ENCODE measurements around the gene TPST1.
A peak's percentile ranks its signal among the peaks of the same experiment; 100 is the strongest.

The TPST1 gene

DNA sequence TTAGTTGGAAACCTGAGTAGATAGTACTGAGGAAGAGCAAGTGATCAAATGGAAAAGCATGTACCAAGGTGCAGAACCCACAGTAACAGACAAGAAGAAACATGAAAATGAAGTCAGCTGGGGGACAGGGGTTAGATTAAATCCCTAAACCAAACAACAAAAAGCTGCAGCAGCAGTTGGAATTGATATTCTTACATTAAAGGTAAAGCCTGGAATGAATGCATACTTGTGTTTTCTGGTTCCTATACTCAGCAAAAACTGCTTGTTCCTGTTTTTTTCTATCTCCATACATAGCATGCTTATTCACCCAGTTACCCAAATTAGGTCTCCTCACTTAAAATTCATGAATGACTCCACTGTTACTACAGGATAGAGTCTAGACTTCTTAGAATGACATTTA, 92.4 kb downstream of the TPST1 start:
- Histone ChIP-seq H3K4me1 (ENCODE audit: control insufficient read depth, insufficient read depth, low read length) (peaks cover 34% of the 10 kb centered on the region), H3K27me3 (replicated peaks; ENCODE audit: control insufficient read depth, insufficient read depth, low read length) (no peaks in the 10 kb centered on the region), H3K36me3 (ENCODE audit: control insufficient read depth, insufficient read depth, low read length, severe bottlenecking) (no peaks in the 10 kb centered on the region), H3K4me3 (ENCODE audit: low read length) (peak overlapping the region; percentile 9), H3K9me3 (ENCODE audit: control insufficient read depth, low read length) (peaks cover 20% of the 10 kb centered on the region), H3K9ac (ENCODE audit: low read length) (peak overlapping the region; percentile 78)
- no peak for DNase-seq (ENCODE audit: low read depth)

DNA sequence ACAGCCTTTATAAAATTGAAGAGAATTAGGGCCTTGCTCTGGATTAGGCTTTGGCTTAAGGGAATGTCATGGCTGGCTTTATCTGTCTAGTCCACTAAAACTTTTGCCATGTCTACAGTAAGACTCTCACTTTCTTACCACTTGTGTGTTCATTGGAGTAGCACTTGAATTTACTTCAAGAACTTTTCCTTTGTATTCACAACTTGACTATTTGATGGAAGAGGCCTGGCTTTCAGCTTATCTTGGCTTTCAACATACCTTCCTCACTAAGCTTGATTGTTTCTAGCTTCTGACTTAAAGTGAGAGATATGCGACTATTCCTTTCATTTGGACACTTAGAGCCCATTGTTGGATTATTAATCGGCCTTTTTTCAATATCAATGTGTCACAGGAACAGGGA, 96.1 kb downstream of the TPST1 start:
- Histone ChIP-seq H3K27me3 (replicated peaks; ENCODE audit: control insufficient read depth, insufficient read depth, low read length) (no peaks in the 10 kb centered on the region), H3K4me1 (ENCODE audit: control insufficient read depth, insufficient read depth, low read length) (peaks cover 25% of the 10 kb centered on the region), H3K4me3 (ENCODE audit: low read length) (no peak overlapping the region), H3K36me3 (ENCODE audit: control insufficient read depth, insufficient read depth, low read length, severe bottlenecking) (no peaks in the 10 kb centered on the region), H3K9ac (ENCODE audit: low read length) (no peak overlapping the region), H3K9me3 (ENCODE audit: control insufficient read depth, low read length) (peaks cover 20% of the 10 kb centered on the region)
- DNase-seq (ENCODE audit: low read depth), result no peak

GRCh38 chr7:66301737-66302136, 96.6 kb downstream of the TPST1 start:
- no peaks in the 10 kb centered on the region for H3K36me3 ChIP-seq (ENCODE audit: control insufficient read depth, insufficient read depth, low read length, severe bottlenecking)
- H3K27me3 ChIP-seq (replicated peaks; ENCODE audit: control insufficient read depth, insufficient read depth, low read length), result no peaks in the 10 kb centered on the region
- DNase-seq (ENCODE audit: low read depth), result no peak
- peaks cover 21% of the 10 kb centered on the region for H3K4me1 ChIP-seq (ENCODE audit: control insufficient read depth, insufficient read depth, low read length)
- peaks cover 20% of the 10 kb centered on the region for H3K9me3 ChIP-seq (ENCODE audit: control insufficient read depth, low read length)
- H3K9ac ChIP-seq (ENCODE audit: low read length), result no peak overlapping the region
- no peak overlapping the region for H3K4me3 ChIP-seq (ENCODE audit: low read length)

DNA sequence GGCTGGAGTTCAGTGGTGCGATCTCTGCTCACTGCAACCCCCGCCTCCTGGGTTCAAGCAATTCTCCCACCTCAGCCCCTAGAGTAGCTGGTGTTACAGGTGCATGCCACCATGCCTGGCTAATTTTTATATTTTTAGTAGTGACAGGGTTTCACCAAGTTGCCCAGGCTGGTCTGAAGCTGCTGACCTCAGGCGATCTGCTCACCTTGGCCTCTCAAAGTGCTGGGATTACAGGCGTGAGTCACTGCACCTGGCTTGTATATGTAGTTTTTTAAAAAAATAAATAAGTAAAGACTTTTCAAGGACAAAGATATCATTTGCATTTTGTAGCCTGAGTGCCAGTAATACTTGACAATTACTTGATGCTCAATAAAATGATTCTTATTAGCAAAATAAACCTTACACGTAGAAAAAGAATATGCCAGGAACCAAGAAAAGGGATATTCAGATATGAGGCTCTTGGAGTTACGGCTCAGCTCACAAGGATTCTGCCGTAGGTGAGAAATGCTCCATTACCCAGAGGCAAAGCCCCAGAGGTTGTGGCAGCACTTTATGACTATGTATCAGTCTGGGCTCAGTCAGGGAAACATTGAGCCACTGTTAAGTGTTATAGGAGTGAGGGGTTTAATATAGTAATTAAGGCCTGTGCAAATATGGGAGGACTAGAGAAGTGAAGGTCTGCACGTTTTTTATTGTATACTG, 98.5 kb downstream of the TPST1 start:
- Histone ChIP-seq H3K4me1 (ENCODE audit: control insufficient read depth, insufficient read depth, low read length) (peaks cover 8% of the 10 kb centered on the region), H3K9ac (ENCODE audit: low read length) (no peak overlapping the region), H3K4me3 (ENCODE audit: low read length) (no peak overlapping the region), H3K36me3 (ENCODE audit: control insufficient read depth, insufficient read depth, low read length, severe bottlenecking) (no peaks in the 10 kb centered on the region), H3K9me3 (ENCODE audit: control insufficient read depth, low read length) (peaks cover 10% of the 10 kb centered on the region), H3K27me3 (replicated peaks; ENCODE audit: control insufficient read depth, insufficient read depth, low read length) (no peaks in the 10 kb centered on the region)
- DNase-seq (ENCODE audit: low read depth), result no peak

DNA sequence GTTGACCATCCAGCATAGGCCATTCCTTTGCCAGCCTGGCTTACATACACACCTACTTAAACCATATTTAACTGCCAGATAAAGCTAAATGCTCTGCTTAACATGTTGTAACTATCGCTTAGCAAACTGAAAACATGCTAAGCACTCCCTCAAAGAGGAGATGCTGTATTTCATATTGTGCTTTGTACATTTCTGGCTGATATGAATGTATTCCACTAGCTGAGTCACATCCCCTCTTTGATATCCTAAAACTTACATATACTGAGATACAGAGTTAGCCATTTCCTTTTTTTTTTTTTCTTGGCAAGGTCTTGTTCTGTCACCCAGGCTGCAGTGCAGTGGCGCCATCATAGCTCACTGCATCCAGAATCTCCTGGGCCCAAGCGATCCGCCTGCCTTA, 99.4 kb downstream of the TPST1 start:
- peaks cover 2% of the 10 kb centered on the region for H3K9me3 ChIP-seq (ENCODE audit: control insufficient read depth, low read length)
- no peak overlapping the region for H3K4me3 ChIP-seq (ENCODE audit: low read length)
- no peak for DNase-seq (ENCODE audit: low read depth)
- peaks cover 8% of the 10 kb centered on the region for H3K4me1 ChIP-seq (ENCODE audit: control insufficient read depth, insufficient read depth, low read length)
- H3K27me3 ChIP-seq (replicated peaks; ENCODE audit: control insufficient read depth, insufficient read depth, low read length), result no peaks in the 10 kb centered on the region
- H3K9ac ChIP-seq (ENCODE audit: low read length), result no peak overlapping the region
- H3K36me3 ChIP-seq (ENCODE audit: control insufficient read depth, insufficient read depth, low read length, severe bottlenecking), result no peaks in the 10 kb centered on the region

DNA sequence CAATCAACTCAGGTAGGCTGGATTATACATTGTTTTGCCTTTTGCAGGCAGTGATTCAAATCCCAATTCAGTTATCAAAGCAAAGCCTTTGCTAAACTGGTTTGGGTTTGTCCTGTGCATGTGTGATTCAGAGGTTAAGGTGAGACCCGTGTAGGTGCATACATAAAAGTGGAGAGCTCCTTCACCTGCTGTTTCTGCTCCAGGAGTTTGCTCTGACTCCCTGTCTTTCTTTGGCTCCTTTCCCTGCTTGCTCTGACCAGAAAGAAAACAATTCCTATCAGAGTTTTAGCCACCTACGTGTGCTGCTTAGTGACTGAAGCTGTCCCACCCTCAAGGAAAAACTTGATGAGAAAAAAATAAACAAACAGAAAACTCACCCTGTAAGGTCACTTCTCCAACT, 101.1 kb downstream of the TPST1 start:
- H3K4me1 ChIP-seq (ENCODE audit: control insufficient read depth, insufficient read depth, low read length), result peaks cover 8% of the 10 kb centered on the region
- H3K9ac ChIP-seq (ENCODE audit: low read length), result no peak overlapping the region
- H3K27me3 ChIP-seq (replicated peaks; ENCODE audit: control insufficient read depth, insufficient read depth, low read length), result no peaks in the 10 kb centered on the region
- H3K36me3 ChIP-seq (ENCODE audit: control insufficient read depth, insufficient read depth, low read length, severe bottlenecking), result no peaks in the 10 kb centered on the region
- no peak overlapping the region for H3K4me3 ChIP-seq (ENCODE audit: low read length)
- DNase-seq (ENCODE audit: low read depth), result no peak
- H3K9me3 ChIP-seq (ENCODE audit: control insufficient read depth, low read length), result no peaks in the 10 kb centered on the region

GRCh38 chr7:66307591-66308215, 102.6 kb downstream of the TPST1 start:
- DNase-seq (ENCODE audit: low read depth), result no peak
- Histone ChIP-seq H3K36me3 (ENCODE audit: control insufficient read depth, insufficient read depth, low read length, severe bottlenecking) (no peaks in the 10 kb centered on the region), H3K4me3 (ENCODE audit: low read length) (no peak overlapping the region), H3K9ac (ENCODE audit: low read length) (no peak overlapping the region), H3K27me3 (replicated peaks; ENCODE audit: control insufficient read depth, insufficient read depth, low read length) (no peaks in the 10 kb centered on the region), H3K4me1 (ENCODE audit: control insufficient read depth, insufficient read depth, low read length) (peaks cover 4% of the 10 kb centered on the region), H3K9me3 (ENCODE audit: control insufficient read depth, low read length) (no peaks in the 10 kb centered on the region)

GRCh38 chr7:66308411-66308810, 103.3 kb downstream of the TPST1 start:
- Histone ChIP-seq H3K36me3 (ENCODE audit: control insufficient read depth, insufficient read depth, low read length, severe bottlenecking) (no peaks in the 10 kb centered on the region), H3K9me3 (ENCODE audit: control insufficient read depth, low read length) (no peaks in the 10 kb centered on the region), H3K9ac (ENCODE audit: low read length) (no peak overlapping the region), H3K4me3 (ENCODE audit: low read length) (no peak overlapping the region), H3K4me1 (ENCODE audit: control insufficient read depth, insufficient read depth, low read length) (no peaks in the 10 kb centered on the region), H3K27me3 (replicated peaks; ENCODE audit: control insufficient read depth, insufficient read depth, low read length) (no peaks in the 10 kb centered on the region)
- no peak for DNase-seq (ENCODE audit: low read depth)

GRCh38 chr7:66310620-66311019, 105.5 kb downstream of the TPST1 start:
- H3K9ac ChIP-seq (ENCODE audit: low read length), result no peak overlapping the region
- H3K36me3 ChIP-seq (ENCODE audit: control insufficient read depth, insufficient read depth, low read length, severe bottlenecking), result no peaks in the 10 kb centered on the region
- no peaks in the 10 kb centered on the region for H3K4me1 ChIP-seq (ENCODE audit: control insufficient read depth, insufficient read depth, low read length)
- H3K9me3 ChIP-seq (ENCODE audit: control insufficient read depth, low read length), result no peaks in the 10 kb centered on the region
- no peaks in the 10 kb centered on the region for H3K27me3 ChIP-seq (replicated peaks; ENCODE audit: control insufficient read depth, insufficient read depth, low read length)
- no peak for DNase-seq (ENCODE audit: low read depth)
- no peak overlapping the region for H3K4me3 ChIP-seq (ENCODE audit: low read length)

DNA sequence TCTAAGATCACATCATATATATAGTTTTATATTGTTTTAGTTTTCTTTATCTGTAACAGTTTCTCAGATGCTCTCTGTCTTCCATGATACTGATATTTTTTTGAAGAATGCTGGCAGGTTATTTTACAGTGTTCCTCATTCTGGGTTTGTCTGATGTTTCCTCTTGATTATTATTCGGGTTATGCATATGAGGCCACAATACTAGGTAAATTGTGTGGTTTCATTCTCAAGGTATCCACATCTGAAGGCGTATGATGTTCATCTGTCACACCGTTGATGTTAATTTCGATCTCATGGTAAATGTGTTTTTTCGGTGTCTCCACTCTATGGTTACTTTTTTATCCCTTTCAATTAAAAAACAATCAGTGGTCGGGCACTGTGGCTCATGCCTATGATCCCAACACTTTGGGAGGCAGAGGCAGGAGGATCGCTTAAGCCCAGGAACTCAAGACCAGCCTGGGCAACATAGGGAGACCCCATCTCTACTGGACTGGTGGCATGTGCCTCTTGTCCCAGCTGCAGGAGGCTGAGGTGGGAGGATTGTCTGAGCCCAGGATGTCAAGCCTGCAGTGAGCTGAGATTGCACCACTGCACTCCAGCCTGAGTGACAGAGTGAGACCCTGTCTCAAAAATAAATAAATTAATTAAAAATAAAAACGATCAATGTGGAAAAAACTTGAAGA, 108.9 kb downstream of the TPST1 start:
- H3K9ac ChIP-seq (ENCODE audit: low read length), result no peak overlapping the region
- DNase-seq (ENCODE audit: low read depth), result no peak
- H3K27me3 ChIP-seq (replicated peaks; ENCODE audit: control insufficient read depth, insufficient read depth, low read length), result no peaks in the 10 kb centered on the region
- no peaks in the 10 kb centered on the region for H3K9me3 ChIP-seq (ENCODE audit: control insufficient read depth, low read length)
- H3K36me3 ChIP-seq (ENCODE audit: control insufficient read depth, insufficient read depth, low read length, severe bottlenecking), result no peaks in the 10 kb centered on the region
- H3K4me3 ChIP-seq (ENCODE audit: low read length), result no peak overlapping the region
- H3K4me1 ChIP-seq (ENCODE audit: control insufficient read depth, insufficient read depth, low read length), result peaks cover 12% of the 10 kb centered on the region

DNA sequence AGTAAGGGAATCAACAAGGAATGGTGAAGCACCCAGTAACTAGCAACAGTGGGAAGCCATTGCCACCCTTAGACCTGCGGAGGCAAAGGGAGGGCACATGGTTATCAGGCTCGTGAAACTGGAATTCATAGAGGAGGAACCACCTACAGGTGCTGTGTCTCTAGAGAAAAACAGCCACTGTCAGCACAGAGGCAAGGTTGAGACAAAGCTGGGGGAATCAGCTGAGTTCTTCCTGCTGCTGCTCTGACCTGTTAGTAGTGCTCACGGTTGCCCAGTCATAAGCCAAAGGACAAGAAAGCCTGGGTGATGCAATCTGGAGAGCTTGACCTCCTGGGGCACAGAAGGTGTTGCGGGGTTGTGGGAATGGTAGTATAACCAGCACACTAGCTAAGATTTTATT, 110.1 kb downstream of the TPST1 start:
- Histone ChIP-seq H3K27me3 (replicated peaks; ENCODE audit: control insufficient read depth, insufficient read depth, low read length) (no peaks in the 10 kb centered on the region), H3K4me3 (ENCODE audit: low read length) (no peak overlapping the region), H3K4me1 (ENCODE audit: control insufficient read depth, insufficient read depth, low read length) (peaks cover 12% of the 10 kb centered on the region), H3K9me3 (ENCODE audit: control insufficient read depth, low read length) (no peaks in the 10 kb centered on the region), H3K36me3 (ENCODE audit: control insufficient read depth, insufficient read depth, low read length, severe bottlenecking) (no peaks in the 10 kb centered on the region), H3K9ac (ENCODE audit: low read length) (no peak overlapping the region)
- DNase-seq (ENCODE audit: low read depth), result no peak

All from adipocyte (in vitro differentiated cells).